Liver (tissue), 9 donors: ENCODE data around the gene ECEL1. TPM values are rescaled to one million over a fixed set of nuclear protein-coding genes. Genes with fewer than 3 reads are reported as not detected.

Experiments used
- DNase-seq: peaks from one replicate; pipeline ENCODE4 v3.0.0-alpha.2; 2017; ENCODE audit warnings: low spot score
- H3K27ac ChIP-seq, 2 donors: one replicate each; pipeline ENCODE4 v1.7.0; 2013; ENCODE audit warnings: inconsistent platforms in 2 of 2, low read length in 2 of 2, control low read depth in 1 of 2, low read depth in 1 of 2, mild to moderate bottlenecking in 1 of 2
- H3K27me3 ChIP-seq, 4 donors: one replicate each; pipeline versions ENCODE4 v1.6.1 to v1.7.0; 2013; ENCODE audit warnings: low read length in 3 of 4, inconsistent platforms in 1 of 4, mild to moderate bottlenecking in 1 of 4, moderate library complexity in 1 of 4; ENCODE audit not compliant: control insufficient read depth in 4 of 4, insufficient read depth in 4 of 4
- H3K36me3 ChIP-seq, 4 donors: one replicate each; pipeline versions ENCODE4 v1.6.1 to v1.7.0; 2013; ENCODE audit warnings: low read length in 3 of 4, mild to moderate bottlenecking in 3 of 4, low read depth in 1 of 4, moderate library complexity in 1 of 4; ENCODE audit not compliant: control insufficient read depth in 4 of 4, insufficient read depth in 3 of 4
- H3K4me1 ChIP-seq, 4 donors: one replicate each; pipeline versions ENCODE4 v1.6.1 to v1.7.0; 2013; ENCODE audit warnings: low read length in 3 of 4, mild to moderate bottlenecking in 3 of 4, moderate library complexity in 1 of 4; ENCODE audit not compliant: control insufficient read depth in 4 of 4, insufficient read depth in 4 of 4
- H3K4me3 ChIP-seq, 3 donors: one replicate each; pipeline versions ENCODE4 v1.6.1 to v1.7.0; 2013; ENCODE audit warnings: low read length in 3 of 3, control low read depth in 1 of 3, low read depth in 1 of 3, mild to moderate bottlenecking in 1 of 3
- H3K9ac ChIP-seq, 2 donors: one replicate each; pipeline ENCODE4 v1.7.0; 2013; ENCODE audit warnings: low read length in 2 of 2, mild to moderate bottlenecking in 2 of 2, moderate library complexity in 2 of 2, control low read depth in 1 of 2, low read depth in 1 of 2
- H3K9me3 ChIP-seq, 4 donors: one replicate each; pipeline versions ENCODE4 v1.6.1 to v1.7.0; 2013; ENCODE audit warnings: low read length in 3 of 4; ENCODE audit not compliant: control insufficient read depth in 4 of 4
- FOXA1 ChIP-seq: IDR thresholded peaks from 2 replicates; pipeline ENCODE4 v1.6.1; 2016; ENCODE audit warnings: antibody characterized with exemption
- GABPA ChIP-seq, 2 donors: IDR thresholded peaks in 1 of 2; conservative IDR thresholded peaks in 1 of 2; 2 replicates each; pipeline ENCODE4 v1.6.1; 2016; ENCODE audit warnings: antibody characterized with exemption in 2 of 2, mild to moderate bottlenecking in 1 of 2, moderate library complexity in 1 of 2
- HNF4A ChIP-seq, 2 donors: conservative IDR thresholded peaks; 2 replicates each; pipeline ENCODE4 v1.6.1; 2016; ENCODE audit warnings: antibody characterized with exemption in 2 of 2, mild to moderate bottlenecking in 2 of 2
- HNF4G ChIP-seq: IDR thresholded peaks from 2 replicates; pipeline ENCODE4 v1.6.1; 2016; ENCODE audit warnings: antibody characterized with exemption
- JUND ChIP-seq, 2 donors: IDR thresholded peaks; 2 replicates each; pipeline ENCODE4 v1.6.1; 2016; ENCODE audit warnings: antibody characterized with exemption in 2 of 2
- MAX ChIP-seq: IDR thresholded peaks from 2 replicates; pipeline ENCODE4 v1.6.1; 2016; ENCODE audit warnings: antibody characterized with exemption
- NR2F2 ChIP-seq: IDR thresholded peaks from 2 replicates; pipeline ENCODE4 v1.6.1; 2016; ENCODE audit warnings: antibody characterized with exemption
- RAD21 ChIP-seq, 2 donors: IDR thresholded peaks; 2 replicates each; pipeline ENCODE4 v1.6.1; 2016; ENCODE audit warnings: antibody characterized with exemption in 2 of 2, mild to moderate bottlenecking in 2 of 2
- RXRA ChIP-seq, 2 donors: IDR thresholded peaks; 2 replicates each; pipeline ENCODE4 v1.6.1; 2017 to 2018; ENCODE audit warnings: antibody characterized with exemption in 2 of 2, mild to moderate bottlenecking in 1 of 2
- SP1 ChIP-seq: IDR thresholded peaks from 2 replicates; pipeline ENCODE4 v1.6.1; 2018; ENCODE audit warnings: antibody characterized with exemption, mild to moderate bottlenecking
- TAF1 ChIP-seq: conservative IDR thresholded peaks from 2 replicates; pipeline ENCODE4 v1.6.1; 2016; ENCODE audit warnings: antibody characterized with exemption, mild to moderate bottlenecking
- YY1 ChIP-seq: IDR thresholded peaks from 2 replicates; pipeline ENCODE4 v1.6.1; 2016; ENCODE audit warnings: antibody characterized with exemption, mild to moderate bottlenecking
- ZBTB33 ChIP-seq: IDR thresholded peaks from 2 replicates; pipeline ENCODE4 v1.6.1; 2016; ENCODE audit warnings: antibody characterized with exemption
- WGBS: extraction: QIAGEN DNeasy Blood & Tissue Kit; methylation state at CpG from one replicate; pipeline ENCODE4 v1.1.7; 2013; 5-methylcytosine and 5-hydroxymethylcytosine counted together
- polyA plus RNA-seq, 2 donors: library from polyadenylated mRNA; stranded (reverse) in 1 of 2; unstranded in 1 of 2; fragments of 200-250 nt in 1 of 2; fragments of >200 nt in 1 of 2; fragmentation: Nextera tagmentation in 1 of 2; extraction: Ambion mirVana in 1 of 2; gene quantifications; one replicate each; pipeline versions ENCODE4 v1.2.1 to v1.2.3, GENCODE V29; 2013 to 2015
- total RNA-seq, 2 donors: library from RNA; depleted of rRNA; stranded (reverse); fragments of >200 nt; gene quantifications; one replicate each; pipeline ENCODE4 v1.2.3, GENCODE V29; 2014
- TF ChIP-seq, protein P1 (sequence below): IDR thresholded peaks from 2 replicates; pipeline ENCODE4 v1.6.1; 2016; ENCODE audit warnings: antibody characterized with exemption
- TF ChIP-seq, protein P2 (sequence below): fragments of 150-350 bp; IDR thresholded peaks from 2 replicates; pipeline ENCODE4 v1.5.1; 2017; ENCODE audit warnings: improper control_type of control experiment, low read depth, low read length; ENCODE audit not compliant: missing input control
- TF ChIP-seq, protein P3 (sequence below): IDR thresholded peaks from 2 replicates; pipeline ENCODE4 v1.6.1; 2016; ENCODE audit warnings: antibody characterized with exemption, mild to moderate bottlenecking
- donor health status: healthy.
- donor health status: healthy.
- donor health status: healthy.
- donor health status: healthy.
- donor health status: healthy.

The ECEL1 gene
- total and polyA plus RNA-seq, 4 donors: 0.67 to 1.8 TPM; not detected in 2

DNA sequence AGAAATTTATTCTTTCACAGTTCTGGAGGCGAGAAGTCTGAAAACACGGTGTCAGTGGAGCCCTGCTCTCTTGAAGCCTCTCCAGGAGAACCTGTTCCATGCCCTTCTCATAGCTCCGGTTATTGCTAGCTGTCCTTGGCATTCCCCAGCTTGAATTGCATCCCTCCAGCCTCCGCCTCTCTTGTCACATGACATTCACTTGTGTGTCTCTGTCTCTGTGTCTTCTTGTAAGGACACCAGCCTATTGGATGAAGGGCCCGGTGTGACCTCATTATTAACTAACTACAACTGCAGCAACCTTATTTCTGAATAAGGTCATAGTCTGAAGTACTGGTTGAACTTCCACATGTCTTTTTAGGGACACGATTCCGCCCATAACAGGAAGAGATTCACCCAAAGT, 28.0 kb upstream of the ECEL1 start:
- no peak overlapping the region for H3K9ac ChIP-seq
- H3K27me3 ChIP-seq: no peaks in the 10 kb centered on the region
- H3K9me3 ChIP-seq: no peaks in the 10 kb centered on the region
- no peaks in the 10 kb centered on the region for H3K36me3 ChIP-seq
- 93% methylated on average over 7 of the region's 7 CpGs for WGBS
- H3K27ac ChIP-seq: no peak overlapping the region
- H3K4me1 ChIP-seq: no peaks in the 10 kb centered on the region
- no peak for DNase-seq
- H3K4me3 ChIP-seq: no peak overlapping the region
- TF ChIP-seq, protein P1, sequence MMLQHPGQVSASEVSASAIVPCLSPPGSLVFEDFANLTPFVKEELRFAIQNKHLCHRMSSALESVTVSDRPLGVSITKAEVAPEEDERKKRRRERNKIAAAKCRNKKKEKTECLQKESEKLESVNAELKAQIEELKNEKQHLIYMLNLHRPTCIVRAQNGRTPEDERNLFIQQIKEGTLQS: no peak
- TF ChIP-seq NR2F2 (no peak), YY1 (no peak), RAD21 (IDR thresholded peaks at IDR 0.05) (no peak), SP1 (no peak)
- TF ChIP-seq, protein P2, sequence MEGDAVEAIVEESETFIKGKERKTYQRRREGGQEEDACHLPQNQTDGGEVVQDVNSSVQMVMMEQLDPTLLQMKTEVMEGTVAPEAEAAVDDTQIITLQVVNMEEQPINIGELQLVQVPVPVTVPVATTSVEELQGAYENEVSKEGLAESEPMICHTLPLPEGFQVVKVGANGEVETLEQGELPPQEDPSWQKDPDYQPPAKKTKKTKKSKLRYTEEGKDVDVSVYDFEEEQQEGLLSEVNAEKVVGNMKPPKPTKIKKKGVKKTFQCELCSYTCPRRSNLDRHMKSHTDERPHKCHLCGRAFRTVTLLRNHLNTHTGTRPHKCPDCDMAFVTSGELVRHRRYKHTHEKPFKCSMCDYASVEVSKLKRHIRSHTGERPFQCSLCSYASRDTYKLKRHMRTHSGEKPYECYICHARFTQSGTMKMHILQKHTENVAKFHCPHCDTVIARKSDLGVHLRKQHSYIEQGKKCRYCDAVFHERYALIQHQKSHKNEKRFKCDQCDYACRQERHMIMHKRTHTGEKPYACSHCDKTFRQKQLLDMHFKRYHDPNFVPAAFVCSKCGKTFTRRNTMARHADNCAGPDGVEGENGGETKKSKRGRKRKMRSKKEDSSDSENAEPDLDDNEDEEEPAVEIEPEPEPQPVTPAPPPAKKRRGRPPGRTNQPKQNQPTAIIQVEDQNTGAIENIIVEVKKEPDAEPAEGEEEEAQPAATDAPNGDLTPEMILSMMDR: no peak

DNA sequence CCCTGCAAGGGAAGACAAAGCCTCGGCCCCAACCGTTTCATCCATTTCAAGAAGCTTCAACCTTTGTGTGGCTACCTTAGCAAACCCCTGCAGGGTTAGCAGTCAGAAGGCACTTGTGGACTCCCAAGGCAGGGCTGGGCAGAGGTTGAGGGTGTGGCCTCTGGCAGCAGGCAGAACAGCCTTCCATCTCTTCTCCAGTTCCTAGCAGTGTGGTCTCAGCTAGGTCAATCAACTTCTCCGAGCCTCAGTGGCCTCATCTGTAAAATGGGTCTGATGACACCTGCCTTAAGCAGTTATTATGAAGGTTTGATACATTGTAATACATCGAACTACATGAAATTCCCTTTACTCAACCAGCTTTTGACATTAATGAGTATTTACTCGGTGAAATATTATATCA, 25.7 kb upstream of the ECEL1 start:
- no peak for DNase-seq
- 71% methylated on average over 5 of the region's 5 CpGs for WGBS
- H3K9ac ChIP-seq: no peak overlapping the region
- no peaks in the 10 kb centered on the region for H3K36me3 ChIP-seq
- no peaks in the 10 kb centered on the region for H3K27me3 ChIP-seq
- no peaks in the 10 kb centered on the region for H3K9me3 ChIP-seq
- no peak overlapping the region for H3K27ac ChIP-seq
- TF ChIP-seq HNF4G: no peak
- TF ChIP-seq FOXA1: no peak
- TF ChIP-seq TAF1: no peak
- TF ChIP-seq YY1: no peak
- TF ChIP-seq RAD21 (IDR thresholded peaks at IDR 0.05): no peak
- TF ChIP-seq, protein P1: no peak
- TF ChIP-seq SP1: no peak
- TF ChIP-seq JUND (IDR thresholded peaks at IDR 0.05): no peak
- TF ChIP-seq, protein P2: no peak
- no peaks in the 10 kb centered on the region for H3K4me1 ChIP-seq
- no peak overlapping the region for H3K4me3 ChIP-seq

DNA sequence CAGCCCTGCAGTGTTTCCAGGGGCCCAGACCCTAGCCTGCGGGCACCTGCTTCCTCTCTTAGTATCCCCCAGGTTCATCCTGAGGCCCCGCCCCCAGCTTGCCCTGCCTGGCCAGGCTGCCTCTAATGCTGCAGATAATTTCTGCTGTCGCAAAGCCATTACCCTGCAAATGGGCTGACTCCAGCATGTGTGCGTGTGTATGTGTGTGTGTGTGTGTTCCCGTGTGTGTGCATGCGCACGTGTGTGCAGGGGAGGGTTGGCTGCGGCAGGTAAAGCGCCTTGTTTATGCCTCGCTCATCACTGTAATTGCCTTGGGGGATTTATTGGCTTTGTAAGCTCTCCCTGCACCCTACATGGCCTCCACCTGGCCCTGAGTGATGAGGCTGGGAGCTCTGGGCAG, 25.0 kb upstream of the ECEL1 start:
- Histone ChIP-seq H3K27ac (no peak overlapping the region), H3K27me3 (no peaks in the 10 kb centered on the region), H3K9ac (no peak overlapping the region), H3K36me3 (no peaks in the 10 kb centered on the region), H3K4me1 (no peaks in the 10 kb centered on the region), H3K9me3 (no peaks in the 10 kb centered on the region), H3K4me3 (no peak overlapping the region)
- WGBS: 87% methylated on average over 10 of the region's 10 CpGs
- DNase-seq: no peak
- TF ChIP-seq, protein P1: no peak
- no peak for TF ChIP-seq JUND (IDR thresholded peaks at IDR 0.05)
- no peak for TF ChIP-seq YY1
- no peak for TF ChIP-seq HNF4A (conservative IDR thresholded peaks at IDR 0.05)
- TF ChIP-seq, protein P3, sequence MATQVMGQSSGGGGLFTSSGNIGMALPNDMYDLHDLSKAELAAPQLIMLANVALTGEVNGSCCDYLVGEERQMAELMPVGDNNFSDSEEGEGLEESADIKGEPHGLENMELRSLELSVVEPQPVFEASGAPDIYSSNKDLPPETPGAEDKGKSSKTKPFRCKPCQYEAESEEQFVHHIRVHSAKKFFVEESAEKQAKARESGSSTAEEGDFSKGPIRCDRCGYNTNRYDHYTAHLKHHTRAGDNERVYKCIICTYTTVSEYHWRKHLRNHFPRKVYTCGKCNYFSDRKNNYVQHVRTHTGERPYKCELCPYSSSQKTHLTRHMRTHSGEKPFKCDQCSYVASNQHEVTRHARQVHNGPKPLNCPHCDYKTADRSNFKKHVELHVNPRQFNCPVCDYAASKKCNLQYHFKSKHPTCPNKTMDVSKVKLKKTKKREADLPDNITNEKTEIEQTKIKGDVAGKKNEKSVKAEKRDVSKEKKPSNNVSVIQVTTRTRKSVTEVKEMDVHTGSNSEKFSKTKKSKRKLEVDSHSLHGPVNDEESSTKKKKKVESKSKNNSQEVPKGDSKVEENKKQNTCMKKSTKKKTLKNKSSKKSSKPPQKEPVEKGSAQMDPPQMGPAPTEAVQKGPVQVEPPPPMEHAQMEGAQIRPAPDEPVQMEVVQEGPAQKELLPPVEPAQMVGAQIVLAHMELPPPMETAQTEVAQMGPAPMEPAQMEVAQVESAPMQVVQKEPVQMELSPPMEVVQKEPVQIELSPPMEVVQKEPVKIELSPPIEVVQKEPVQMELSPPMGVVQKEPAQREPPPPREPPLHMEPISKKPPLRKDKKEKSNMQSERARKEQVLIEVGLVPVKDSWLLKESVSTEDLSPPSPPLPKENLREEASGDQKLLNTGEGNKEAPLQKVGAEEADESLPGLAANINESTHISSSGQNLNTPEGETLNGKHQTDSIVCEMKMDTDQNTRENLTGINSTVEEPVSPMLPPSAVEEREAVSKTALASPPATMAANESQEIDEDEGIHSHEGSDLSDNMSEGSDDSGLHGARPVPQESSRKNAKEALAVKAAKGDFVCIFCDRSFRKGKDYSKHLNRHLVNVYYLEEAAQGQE: no peak
- no peak for TF ChIP-seq MAX
- TF ChIP-seq NR2F2: no peak
- TF ChIP-seq RXRA (IDR thresholded peaks at IDR 0.05): no peak
- TF ChIP-seq SP1: no peak
- TF ChIP-seq GABPA (IDR thresholded peaks at IDR 0.05 in 1 of 2, conservative IDR thresholded peaks at IDR 0.05 in 1 of 2): no peak
- TF ChIP-seq FOXA1: no peak
- TF ChIP-seq HNF4G: no peak
- no peak for TF ChIP-seq ZBTB33
